Right atrium auricular region (tissue), 2 donors: ENCODE measurements around the gene MYD88. TPM values are rescaled to one million over a fixed set of nuclear protein-coding genes. Genes with fewer than 3 reads are reported as not detected.
A peak's percentile ranks its signal among the peaks of the same experiment; 100 is the strongest.
"Not testable (repeated sequence)": the region's sequence is repeated elsewhere in the genome, so short reads cannot be mapped to it uniquely, and the experiment has no call there.

ENCODE experiments used
- DNase-seq: peaks from one replicate; pipeline ENCODE4 v3.0.0-alpha.2; 2019; ENCODE audit warnings: low spot score
- H3K27ac ChIP-seq, 2 donors: fragments of 200-600 bp; sonication (generic); 1 replicate in 1 of 2; 2 replicates in 1 of 2; pipeline ENCODE4 v1.5.1; 2016 to 2019
- H3K27me3 ChIP-seq, 2 donors: fragments of 200-600 bp; sonication (generic); one replicate each; pipeline versions ENCODE4 v1.5.1 to v1.6.0; 2017 to 2019
- H3K36me3 ChIP-seq: fragments of 200-600 bp; sonication (generic); one replicate; pipeline ENCODE4 v1.5.1; 2016
- H3K4me1 ChIP-seq, 2 donors: fragments of 200-600 bp; sonication (generic); one replicate each; pipeline versions ENCODE4 v1.5.1 to v1.6.0; 2017 to 2019
- H3K4me3 ChIP-seq, 2 donors: fragments of 200-600 bp; sonication (generic); 1 replicate in 1 of 2; 2 replicates in 1 of 2; pipeline ENCODE4 v1.5.1; 2017 to 2019; ENCODE audit warnings: mild to moderate bottlenecking in 1 of 2, moderate library complexity in 1 of 2
- H3K9me3 ChIP-seq, 2 donors: fragments of 200-600 bp; sonication (generic); one replicate each; pipeline ENCODE4 v1.5.1; 2019
- CTCF ChIP-seq, 2 donors: fragments of 200-600 bp; sonication (generic); IDR thresholded peaks; one replicate each; pipeline ENCODE4 v1.5.1; 2019; ENCODE audit warnings: antibody characterized with exemption in 2 of 2
- total RNA-seq, 2 donors: library from RNA; depleted of rRNA; stranded (reverse); fragments of >200 nt; gene quantifications; one replicate each; pipeline ENCODE4 v1.1.0, GENCODE V29; 2016

MYD88 gene
- total RNA-seq, 2 donors from 2014 or later, result 7.1 to 14.3 TPM

DNA sequence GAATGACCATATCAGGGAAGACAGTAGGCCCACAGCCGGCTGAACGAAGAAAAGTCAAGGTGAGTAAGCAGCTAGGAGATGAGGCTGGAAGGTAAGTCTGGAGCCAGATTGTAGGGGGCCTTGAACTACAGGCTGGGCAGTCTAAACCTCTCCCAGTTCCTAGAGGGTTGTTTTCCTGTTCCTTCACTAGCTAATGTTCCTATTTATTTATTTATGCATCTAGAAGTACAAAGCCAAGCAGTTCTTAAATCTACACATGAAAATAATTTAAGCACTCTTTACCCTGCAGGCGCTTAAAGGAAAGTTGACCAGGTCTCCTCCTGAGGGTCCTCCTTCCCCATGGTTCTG, 5.3 kb upstream of the MYD88 start:
- no peak for DNase-seq
- Histone ChIP-seq H3K4me3 (no peak overlapping the region), H3K9me3 (no peaks in the 10 kb centered on the region), H3K36me3 (peaks cover 63% of the 10 kb centered on the region), H3K27ac (no peak overlapping the region), H3K27me3 (no peaks in the 10 kb centered on the region), H3K4me1 (peaks cover 0 to 64% of the 10 kb centered on the region in 2 donors)
- no peak for TF ChIP-seq CTCF (IDR thresholded peaks at IDR 0.05)

DNA sequence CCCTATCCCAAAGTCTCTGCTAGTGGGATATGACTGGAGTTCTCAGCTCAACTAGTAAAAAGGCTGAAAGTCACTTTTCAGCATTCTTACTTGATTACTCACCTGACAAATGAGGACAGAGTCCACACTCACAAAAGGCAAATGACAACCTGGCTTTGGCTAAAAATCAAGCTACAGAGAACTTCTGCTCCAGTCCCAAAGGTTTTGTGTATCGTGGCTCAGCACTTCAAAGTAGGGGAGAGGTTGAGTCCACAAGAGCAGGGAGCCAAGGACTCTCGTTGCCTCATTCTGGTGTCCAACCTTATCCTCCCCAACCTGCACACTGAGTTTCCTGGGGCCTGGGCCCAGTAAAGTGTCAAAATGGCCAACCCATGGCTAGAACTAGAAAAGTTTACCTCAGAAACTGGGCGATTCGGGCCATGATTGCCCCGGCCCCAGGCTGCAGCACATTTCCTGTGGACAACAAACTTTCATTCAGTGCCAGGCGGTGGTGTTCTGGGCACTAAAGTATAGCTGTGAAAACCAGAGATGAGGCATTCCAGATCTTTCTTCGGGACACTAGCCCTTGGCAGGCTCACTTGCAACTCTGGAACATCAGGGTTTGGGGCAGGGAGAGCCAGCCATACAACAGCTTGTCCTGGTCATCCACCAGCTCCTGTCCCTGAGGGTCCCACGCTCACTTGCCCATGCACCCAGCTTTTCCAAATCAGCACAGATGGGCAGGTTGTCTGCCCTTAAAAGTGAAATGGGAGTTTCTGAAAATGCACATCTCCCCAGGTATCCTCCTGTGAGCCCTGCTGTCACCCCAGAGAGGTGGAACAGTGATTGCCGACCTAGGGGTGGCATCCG, 4.7 kb upstream of the MYD88 start:
- peaks cover 57% of the 10 kb centered on the region for H3K36me3 ChIP-seq
- no peaks in the 10 kb centered on the region for H3K9me3 ChIP-seq
- no peak overlapping the region for H3K4me3 ChIP-seq
- TF ChIP-seq CTCF (IDR thresholded peaks at IDR 0.05), result no peak
- H3K27me3 ChIP-seq, result no peaks in the 10 kb centered on the region
- no peak overlapping the region for H3K27ac ChIP-seq
- peaks cover 0 to 60% of the 10 kb centered on the region in 2 donors for H3K4me1 ChIP-seq
- DNase-seq, result no peak

DNA sequence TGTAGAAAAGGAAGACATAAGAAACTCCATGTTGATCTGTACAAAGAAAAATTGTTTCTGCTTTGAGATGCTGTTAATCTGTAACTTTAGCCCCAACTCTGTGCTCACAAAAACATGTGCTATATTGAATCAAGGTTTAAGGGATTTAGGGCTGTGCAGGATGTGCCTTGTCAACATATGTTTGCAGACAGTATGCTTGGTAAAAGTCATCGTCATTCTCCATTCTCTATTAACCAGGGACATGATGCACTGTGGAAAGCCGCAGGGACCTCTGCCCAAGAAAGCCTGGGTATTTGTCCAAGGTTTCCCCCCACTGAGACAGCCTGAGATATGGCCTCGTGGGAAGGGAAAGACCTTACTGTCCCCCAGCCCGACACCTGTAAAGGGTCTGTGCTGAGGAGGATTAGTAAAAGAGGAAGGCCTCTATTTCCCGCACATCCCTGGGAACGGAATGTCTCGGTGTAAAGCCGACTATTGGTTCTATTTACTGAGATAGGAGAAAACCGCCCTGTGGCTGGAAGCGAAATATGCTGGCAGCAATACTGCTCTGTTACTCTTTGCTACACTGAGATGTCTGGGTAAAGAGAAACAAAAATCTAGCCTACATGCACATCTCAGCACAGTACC, 3.8 kb upstream of the MYD88 start:
- H3K4me3 ChIP-seq, H3K9me3 ChIP-seq, DNase-seq, H3K27ac ChIP-seq, H3K27me3 ChIP-seq: not testable (repeated sequence)
- Histone ChIP-seq H3K4me1 (peaks cover 0 to 60% of the 10 kb centered on the region in 2 donors), H3K36me3 (peaks cover 48% of the 10 kb centered on the region)

DNA sequence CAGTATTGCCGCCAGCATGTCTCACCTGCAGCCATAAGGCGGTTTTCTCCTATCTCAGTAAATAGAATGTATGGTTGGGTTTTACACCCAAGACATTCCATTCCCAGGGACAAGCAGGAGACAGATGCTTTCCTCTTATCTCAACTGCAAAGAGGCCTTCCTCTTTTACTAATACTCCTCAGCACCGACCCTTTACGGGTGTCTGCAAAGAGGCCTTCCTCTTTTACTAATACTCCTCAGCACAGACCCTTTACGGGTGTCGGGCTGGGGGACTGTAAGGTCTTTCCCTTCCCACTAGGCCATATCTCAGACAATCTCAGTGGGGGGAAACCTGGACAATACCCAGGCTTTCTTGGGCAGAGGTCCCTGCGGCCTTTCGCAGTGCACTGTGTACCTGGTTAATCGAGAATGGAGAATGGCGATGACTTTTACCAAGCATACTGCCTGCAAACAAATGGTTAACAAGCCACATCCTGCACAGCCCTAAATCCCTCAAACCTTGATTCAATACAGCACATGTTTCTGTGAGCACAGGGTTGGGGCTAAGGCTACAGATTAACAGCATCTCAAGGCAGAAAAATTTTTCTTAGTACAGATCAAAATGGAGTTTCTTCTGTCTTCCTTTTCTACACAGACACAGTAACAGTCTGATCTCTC, 2.7 kb upstream of the MYD88 start:
- Histone ChIP-seq H3K4me1 (peaks cover 0 to 60% of the 10 kb centered on the region in 2 donors), H3K27ac (peak overlapping the region; percentile 86 to 96), H3K36me3 (peaks cover 42% of the 10 kb centered on the region), H3K4me3 (peak overlapping the region; percentile 98 to 99)
- H3K9me3 ChIP-seq, DNase-seq, H3K27me3 ChIP-seq: not testable (repeated sequence)

GRCh38 chr3:38136393-38136776, 2.1 kb upstream of the MYD88 start:
- Histone ChIP-seq H3K4me1 (peaks cover 0 to 56% of the 10 kb centered on the region in 2 donors), H3K27ac (peak overlapping the region; percentile 86 to 96), H3K36me3 (peaks cover 42% of the 10 kb centered on the region), H3K27me3 (no peaks in the 10 kb centered on the region), H3K4me3 (peak overlapping the region; percentile 98 to 99), H3K9me3 (no peaks in the 10 kb centered on the region)
- DNase-seq, result no peak
- TF ChIP-seq CTCF (IDR thresholded peaks at IDR 0.05), result no peak

DNA sequence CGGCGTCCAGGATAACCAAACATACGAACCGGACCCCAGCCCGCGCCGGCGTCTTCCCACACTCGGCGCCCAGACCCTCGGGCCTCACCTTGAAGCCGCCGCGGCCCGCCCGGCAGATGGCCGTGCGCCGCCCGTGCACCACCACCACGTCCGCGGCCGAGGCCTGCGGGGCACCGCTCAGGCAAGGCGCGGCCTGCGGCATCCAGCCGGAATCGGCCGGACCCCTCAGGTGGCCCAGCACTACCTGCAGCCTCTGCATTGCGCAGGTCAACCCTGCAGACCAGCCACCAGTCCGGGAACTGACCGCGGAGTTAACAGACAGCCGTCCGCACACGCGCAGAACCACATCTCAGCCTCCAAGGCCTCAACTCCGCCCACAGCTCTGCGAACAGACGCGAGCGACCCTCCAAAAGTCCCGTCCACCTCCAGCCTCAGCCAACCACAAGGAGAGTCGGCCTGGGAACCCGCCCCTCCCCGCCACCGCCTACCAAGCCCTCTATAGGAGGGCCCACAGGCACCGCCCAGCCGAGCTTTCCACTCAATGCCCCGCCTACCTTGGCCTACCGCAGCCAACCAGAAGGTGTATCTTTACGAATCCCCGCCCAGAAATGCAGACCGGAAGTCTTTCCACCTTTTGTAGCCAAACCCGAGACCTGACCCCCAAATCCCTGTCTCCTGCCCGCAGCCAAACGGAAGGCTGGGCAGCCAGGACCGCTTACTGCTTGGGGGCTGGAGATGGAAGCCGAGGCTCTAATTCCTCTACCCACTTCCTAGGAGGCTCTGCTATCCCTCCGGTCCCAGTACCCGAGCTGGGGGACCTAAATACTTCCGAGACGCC, 1.5 kb upstream of the MYD88 start, which contains the start of gene ACAA1:
TSS of gene ACAA1 (minus strand) at position 351 of the 838 bp plus-strand sequence. CDS start at position 259, 92 bp downstream.
- TF ChIP-seq CTCF (IDR thresholded peaks at IDR 0.05), result peak in 1 of 2 donors; percentile 11
- peak; percentile 100 for DNase-seq
- Histone ChIP-seq H3K27ac (peak within 1 kb of the TSS; percentile 91 to 96), H3K4me1 (peaks cover 0 to 50% of the 10 kb centered on the region in 2 donors), H3K4me3 (peak within 1 kb of the TSS; percentile 98 to 99), H3K27me3 (no peaks in the 10 kb centered on the region), H3K9me3 (no peaks in the 10 kb centered on the region), H3K36me3 (peaks cover 41% of the 10 kb centered on the region)
